Astrocyte of the cerebellum (primary cell): ENCODE results near the gene MAP1A.

Experiments
- DNase-seq: peaks from one replicate; pipeline ENCODE4 v3.0.0-alpha.2; 2011; ENCODE audit warnings: low read depth
- H3K4me3 ChIP-seq: 2 replicates; pipeline ENCODE4 v1.5.1; 2011; ENCODE audit warnings: mild to moderate bottlenecking, low read depth, low read length, moderate library complexity
- in situ Hi-C: cut with HindIII; loops from 2 replicates; pipeline ENCODE4 v1.10.0; 2017; ENCODE audit warnings: low sequenced_read_pairs
- TF ChIP-seq, protein P1 (sequence below): IDR thresholded peaks from 2 replicates; pipeline ENCODE4 v1.5.1; 2012; ENCODE audit warnings: low read length, low read depth, moderate library complexity, mild to moderate bottlenecking; ENCODE audit errors: missing control alignments

Gene MAP1A

DNA sequence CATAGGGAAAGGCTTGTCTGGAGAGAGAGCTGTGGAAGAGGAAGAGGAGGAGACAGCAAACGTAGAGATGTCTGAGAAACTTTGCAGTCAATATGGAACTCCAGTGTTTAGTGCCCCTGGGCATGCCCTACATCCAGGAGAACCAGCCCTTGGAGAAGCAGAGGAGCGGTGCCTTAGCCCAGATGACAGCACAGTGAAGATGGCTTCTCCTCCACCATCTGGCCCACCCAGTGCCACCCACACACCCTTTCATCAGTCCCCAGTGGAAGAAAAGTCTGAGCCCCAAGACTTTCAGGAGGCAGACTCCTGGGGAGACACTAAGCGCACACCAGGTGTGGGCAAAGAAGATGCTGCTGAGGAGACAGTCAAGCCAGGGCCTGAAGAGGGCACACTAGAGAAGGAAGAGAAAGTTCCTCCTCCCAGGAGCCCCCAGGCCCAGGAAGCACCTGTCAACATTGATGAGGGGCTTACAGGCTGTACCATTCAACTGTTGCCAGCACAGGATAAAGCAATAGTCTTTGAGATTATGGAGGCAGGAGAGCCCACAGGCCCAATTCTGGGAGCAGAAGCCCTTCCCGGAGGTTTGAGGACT lies 6.9 kb downstream of the MAP1A start:
- in situ Hi-C loops = no loop called here
- no peak for DNase-seq
- TF ChIP-seq, protein P1, sequence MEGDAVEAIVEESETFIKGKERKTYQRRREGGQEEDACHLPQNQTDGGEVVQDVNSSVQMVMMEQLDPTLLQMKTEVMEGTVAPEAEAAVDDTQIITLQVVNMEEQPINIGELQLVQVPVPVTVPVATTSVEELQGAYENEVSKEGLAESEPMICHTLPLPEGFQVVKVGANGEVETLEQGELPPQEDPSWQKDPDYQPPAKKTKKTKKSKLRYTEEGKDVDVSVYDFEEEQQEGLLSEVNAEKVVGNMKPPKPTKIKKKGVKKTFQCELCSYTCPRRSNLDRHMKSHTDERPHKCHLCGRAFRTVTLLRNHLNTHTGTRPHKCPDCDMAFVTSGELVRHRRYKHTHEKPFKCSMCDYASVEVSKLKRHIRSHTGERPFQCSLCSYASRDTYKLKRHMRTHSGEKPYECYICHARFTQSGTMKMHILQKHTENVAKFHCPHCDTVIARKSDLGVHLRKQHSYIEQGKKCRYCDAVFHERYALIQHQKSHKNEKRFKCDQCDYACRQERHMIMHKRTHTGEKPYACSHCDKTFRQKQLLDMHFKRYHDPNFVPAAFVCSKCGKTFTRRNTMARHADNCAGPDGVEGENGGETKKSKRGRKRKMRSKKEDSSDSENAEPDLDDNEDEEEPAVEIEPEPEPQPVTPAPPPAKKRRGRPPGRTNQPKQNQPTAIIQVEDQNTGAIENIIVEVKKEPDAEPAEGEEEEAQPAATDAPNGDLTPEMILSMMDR = no peak

DNA sequence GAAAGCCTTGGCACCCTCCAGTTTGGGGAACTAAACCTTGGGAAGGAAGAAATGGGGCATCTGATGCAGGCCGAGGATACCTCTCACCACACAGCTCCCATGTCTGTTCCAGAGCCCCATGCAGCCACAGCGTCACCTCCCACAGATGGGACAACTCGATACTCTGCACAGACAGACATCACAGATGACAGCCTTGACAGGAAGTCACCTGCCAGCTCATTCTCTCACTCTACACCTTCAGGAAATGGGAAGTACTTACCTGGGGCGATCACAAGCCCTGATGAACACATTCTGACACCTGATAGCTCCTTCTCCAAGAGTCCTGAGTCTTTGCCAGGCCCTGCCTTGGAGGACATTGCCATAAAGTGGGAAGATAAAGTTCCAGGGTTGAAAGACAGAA lies 7.7 kb downstream of the MAP1A start:
- TF ChIP-seq, protein P1 = no peak
- DNase-seq = no peak
- no peak overlapping the region for H3K4me3 ChIP-seq
- in situ Hi-C loops = no loop called here

More for the DNA sequence above, 6.9 kb downstream of the MAP1A start:
- no peak overlapping the region for H3K4me3 ChIP-seq

DNA sequence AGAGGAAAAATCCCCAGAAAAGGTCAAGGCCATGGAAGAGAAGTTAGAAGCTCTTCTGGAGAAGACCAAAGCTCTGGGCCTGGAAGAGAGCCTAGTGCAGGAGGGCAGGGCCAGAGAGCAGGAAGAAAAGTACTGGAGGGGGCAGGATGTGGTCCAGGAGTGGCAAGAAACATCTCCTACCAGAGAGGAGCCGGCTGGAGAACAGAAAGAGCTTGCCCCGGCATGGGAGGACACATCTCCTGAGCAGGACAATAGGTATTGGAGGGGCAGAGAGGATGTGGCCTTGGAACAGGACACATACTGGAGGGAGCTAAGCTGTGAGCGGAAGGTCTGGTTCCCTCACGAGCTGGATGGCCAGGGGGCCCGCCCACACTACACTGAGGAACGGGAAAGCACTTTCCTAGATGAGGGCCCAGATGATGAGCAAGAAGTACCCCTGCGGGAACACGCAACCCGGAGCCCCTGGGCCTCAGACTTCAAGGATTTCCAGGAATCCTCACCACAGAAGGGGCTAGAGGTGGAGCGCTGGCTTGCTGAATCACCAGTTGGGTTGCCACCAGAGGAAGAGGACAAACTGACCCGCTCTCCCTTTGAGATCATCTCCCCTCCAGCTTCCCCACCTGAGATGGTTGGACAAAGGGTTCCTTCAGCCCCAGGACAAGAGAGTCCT lies 9.0 kb downstream of the MAP1A start:
- no peak overlapping the region for H3K4me3 ChIP-seq
- DNase-seq = no peak
- TF ChIP-seq, protein P1 = no peak
- in situ Hi-C loops = no loop called here

DNA sequence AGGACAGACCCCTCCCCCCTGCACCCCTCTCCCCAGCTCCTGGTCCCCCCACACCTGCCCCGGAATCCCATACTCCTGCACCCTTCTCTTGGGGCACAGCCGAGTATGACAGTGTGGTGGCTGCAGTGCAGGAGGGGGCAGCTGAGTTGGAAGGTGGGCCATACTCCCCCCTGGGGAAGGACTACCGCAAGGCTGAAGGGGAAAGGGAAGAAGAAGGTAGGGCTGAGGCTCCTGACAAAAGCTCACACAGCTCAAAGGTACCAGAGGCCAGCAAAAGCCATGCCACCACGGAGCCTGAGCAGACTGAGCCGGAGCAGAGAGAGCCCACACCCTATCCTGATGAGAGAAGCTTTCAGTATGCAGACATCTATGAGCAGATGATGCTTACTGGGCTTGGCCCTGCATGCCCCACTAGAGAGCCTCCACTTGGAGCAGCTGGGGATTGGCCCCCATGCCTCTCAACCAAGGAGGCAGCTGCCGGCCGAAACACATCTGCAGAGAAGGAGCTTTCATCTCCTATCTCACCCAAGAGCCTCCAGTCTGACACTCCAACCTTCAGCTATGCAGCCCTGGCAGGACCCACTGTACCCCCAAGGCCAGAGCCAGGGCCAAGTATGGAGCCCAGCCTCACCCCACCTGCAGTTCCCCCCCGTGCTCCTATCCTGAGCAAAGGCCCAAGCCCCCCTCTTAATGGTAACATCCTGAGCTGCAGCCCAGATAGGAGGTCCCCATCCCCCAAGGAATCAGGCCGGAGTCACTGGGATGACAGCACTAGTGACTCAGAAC lies 9.8 kb downstream of the MAP1A start:
- H3K4me3 ChIP-seq = no peak overlapping the region
- DNase-seq = no peak
- in situ Hi-C loops = no loop called here
- TF ChIP-seq, protein P1 = no peak

DNA sequence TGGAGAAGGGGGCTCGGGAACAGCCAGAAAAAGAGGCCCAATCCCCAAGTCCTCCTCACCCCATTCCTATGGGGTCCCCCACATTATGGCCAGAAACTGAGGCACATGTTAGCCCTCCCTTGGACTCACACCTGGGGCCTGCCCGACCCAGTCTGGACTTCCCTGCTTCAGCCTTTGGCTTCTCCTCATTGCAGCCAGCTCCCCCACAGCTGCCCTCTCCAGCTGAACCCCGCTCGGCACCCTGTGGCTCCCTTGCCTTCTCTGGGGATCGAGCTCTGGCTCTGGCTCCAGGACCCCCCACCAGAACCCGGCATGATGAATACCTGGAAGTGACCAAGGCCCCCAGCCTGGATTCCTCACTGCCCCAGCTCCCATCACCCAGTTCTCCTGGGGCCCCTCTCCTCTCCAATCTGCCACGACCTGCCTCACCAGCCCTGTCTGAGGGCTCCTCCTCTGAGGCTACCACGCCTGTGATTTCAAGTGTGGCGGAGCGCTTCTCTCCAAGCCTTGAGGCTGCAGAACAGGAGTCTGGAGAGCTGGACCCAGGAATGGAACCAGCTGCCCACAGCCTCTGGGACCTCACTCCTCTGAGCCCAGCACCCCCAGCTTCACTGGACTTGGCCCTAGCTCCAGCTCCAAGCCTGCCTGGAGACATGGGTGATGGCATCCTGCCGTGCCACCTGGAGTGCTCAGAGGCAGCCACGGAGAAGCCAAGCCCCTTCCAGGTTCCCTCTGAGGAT lies 10.6 kb downstream of the MAP1A start:
- DNase-seq = no peak
- TF ChIP-seq, protein P1 = no peak
- in situ Hi-C loops = no loop called here
- no peak overlapping the region for H3K4me3 ChIP-seq

DNA sequence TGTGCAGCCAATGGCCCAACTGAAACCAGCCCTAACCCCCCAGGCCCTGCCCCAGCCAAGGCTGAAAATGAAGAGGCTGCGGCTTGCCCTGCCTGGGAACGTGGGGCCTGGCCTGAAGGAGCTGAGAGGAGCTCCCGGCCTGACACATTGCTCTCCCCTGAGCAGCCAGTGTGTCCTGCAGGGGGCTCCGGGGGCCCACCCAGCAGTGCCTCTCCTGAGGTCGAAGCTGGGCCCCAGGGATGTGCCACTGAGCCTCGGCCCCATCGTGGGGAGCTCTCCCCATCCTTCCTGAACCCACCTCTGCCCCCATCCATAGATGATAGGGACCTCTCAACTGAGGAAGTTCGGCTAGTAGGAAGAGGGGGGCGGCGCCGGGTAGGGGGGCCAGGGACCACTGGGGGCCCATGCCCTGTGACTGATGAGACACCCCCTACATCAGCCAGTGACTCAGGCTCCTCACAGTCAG lies 11.2 kb downstream of the MAP1A start:
- no peak for DNase-seq
- in situ Hi-C loops = no loop called here
- TF ChIP-seq, protein P1 = no peak
- H3K4me3 ChIP-seq = no peak overlapping the region
